Measurements from ENCODE around the gene PXDN.

The PXDN gene

GRCh38 chr2:1591978-1592907, 152.1 kb downstream of the PXDN start:
- DNase-seq, result no peak

GRCh38 chr2:1591461-1591770, 152.9 kb downstream of the PXDN start:
- no peak for DNase-seq

GRCh38 chr2:1590596-1591460, 153.5 kb downstream of the PXDN start:
- DNase-seq, result no peak

GRCh38 chr2:1588978-1589621, 155.2 kb downstream of the PXDN start:
- DNase-seq, result no peak

- DNase-seq, result no peak
Observed at GRCh38 chr2:1588051-1588977, 156.0 kb downstream of the PXDN start.

GRCh38 chr2:1586923-1587840, 157.1 kb downstream of the PXDN start:
- DNase-seq, result no peak

GRCh38 chr2:1586251-1586922, 157.9 kb downstream of the PXDN start:
- no peak for DNase-seq

GRCh38 chr2:1585635-1586034, 158.7 kb downstream of the PXDN start:
- DNase-seq, result no peak

- no peak for DNase-seq
Observed at GRCh38 chr2:1584691-1585485, 159.4 kb downstream of the PXDN start.

GRCh38 chr2:1584051-1584531, 160.2 kb downstream of the PXDN start:
- DNase-seq, result no peak

GRCh38 chr2:1582891-1583341, 161.4 kb downstream of the PXDN start:
- no peak for DNase-seq

GRCh38 chr2:1581965-1582625, 162.2 kb downstream of the PXDN start:
- DNase-seq, result no peak
